GM10266 (cell line): ENCODE measurements around the gene ELOVL6.

Experiments used
- DNase-seq: peaks from one replicate; pipeline ENCODE4 v3.0.0; 2012; ENCODE audit errors: extremely low spot score
- CTCF ChIP-seq: IDR thresholded peaks from 2 replicates; pipeline ENCODE4 v1.5.1; 2012; ENCODE audit warnings: mild to moderate bottlenecking, low read depth; ENCODE audit not compliant: control insufficient read depth, insufficient read depth; ENCODE audit errors: missing control alignments

ELOVL6 gene

DNA sequence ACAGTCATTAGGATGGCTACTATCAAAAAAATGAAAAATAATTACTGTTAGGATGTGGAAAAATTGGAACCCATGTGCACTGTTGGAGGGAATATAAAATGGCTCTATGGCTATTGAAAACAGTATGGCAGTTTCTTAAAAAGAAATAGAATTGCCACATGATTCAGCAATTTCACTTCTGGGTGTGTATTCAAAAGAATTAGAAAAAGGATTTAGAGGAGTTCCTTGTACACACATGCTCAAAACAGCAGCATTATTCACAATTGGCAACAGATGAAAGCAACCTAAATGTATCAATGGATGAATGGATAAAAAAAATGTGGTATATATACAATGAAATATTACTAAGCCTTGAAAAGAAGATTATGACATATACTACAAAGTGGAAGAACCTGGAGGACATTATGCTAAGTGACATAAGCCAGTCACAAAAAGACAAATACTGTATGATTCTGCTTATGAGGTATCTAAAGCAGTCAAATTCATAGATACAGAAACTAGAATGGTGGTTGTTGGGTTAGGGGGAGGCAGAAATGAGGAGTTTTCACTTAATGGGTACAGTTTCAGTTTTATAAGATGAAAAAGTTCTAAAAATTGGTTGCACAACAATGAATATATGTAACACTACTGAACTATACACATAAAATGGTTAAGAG, 123.2 kb downstream of the ELOVL6 start:
- DNase-seq, result no peak
- TF ChIP-seq CTCF, result no peak

GRCh38 chr4:110074570-110074969, 123.8 kb downstream of the ELOVL6 start:
- TF ChIP-seq CTCF, result no peak
- no peak for DNase-seq

DNA sequence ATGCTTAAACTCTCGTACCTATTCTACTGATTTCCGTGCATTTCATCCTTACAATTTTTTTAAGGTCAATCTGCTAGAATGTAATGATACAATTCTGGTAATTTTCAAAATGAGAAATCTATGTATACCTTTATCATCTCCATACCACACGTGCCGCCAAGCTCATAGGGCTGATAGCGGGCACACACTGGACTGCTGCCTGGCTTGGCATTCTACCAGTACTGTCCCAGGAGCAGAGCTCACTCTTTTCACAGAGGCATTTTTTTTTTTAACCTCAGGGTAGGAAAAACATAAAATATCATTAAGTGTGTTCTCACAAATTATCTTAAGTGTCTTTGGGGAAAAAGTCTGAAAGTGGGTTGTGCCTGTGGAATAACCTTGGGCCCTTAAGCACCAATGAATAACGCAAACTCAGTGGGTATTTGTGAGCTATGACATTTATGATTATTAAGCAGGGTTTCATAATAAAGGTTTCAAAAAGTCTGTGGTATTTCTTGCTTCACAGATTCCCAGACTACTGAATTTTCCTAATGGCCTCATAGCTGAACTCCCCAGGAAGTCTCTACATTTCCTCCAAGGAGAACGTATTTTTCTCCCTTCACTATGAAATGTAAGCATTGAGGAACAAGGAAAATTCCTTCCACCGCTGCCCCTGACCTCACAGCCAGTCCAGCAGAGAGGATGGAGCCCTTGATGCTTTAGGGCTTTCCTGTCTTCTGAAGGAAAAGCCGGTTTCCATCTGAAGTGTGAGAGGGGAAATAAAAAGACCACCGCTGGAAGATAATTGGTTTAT, 125.2 kb downstream of the ELOVL6 start:
- TF ChIP-seq CTCF, result no peak
- no peak for DNase-seq

- no peak for DNase-seq
- no peak for TF ChIP-seq CTCF
Measured at GRCh38 chr4:110071466-110071865, 126.9 kb downstream of the ELOVL6 start.

- DNase-seq, result no peak
- TF ChIP-seq CTCF, result no peak
Measured at GRCh38 chr4:110068248-110068647, 130.2 kb downstream of the ELOVL6 start.

GRCh38 chr4:110064934-110065333, 133.5 kb downstream of the ELOVL6 start:
- no peak for TF ChIP-seq CTCF
- DNase-seq, result no peak

DNA sequence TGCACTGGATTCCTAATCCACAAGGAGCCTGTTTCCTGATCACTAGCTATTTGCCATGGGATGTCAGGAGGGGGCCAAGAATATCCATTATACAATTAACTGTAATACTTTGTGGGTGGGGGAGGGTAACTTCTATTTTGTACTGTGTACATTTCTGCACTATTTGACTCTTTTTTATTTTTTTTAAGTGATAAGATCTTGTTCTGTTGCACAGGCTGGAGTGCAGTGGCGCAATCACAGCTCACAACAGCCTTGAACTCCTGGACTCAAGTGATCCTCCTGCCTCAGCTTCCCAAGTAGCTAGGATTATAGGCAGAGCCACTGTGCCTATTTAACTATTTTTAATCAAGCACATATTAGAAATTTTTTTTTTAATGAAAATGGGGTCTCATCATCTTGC, 134.1 kb downstream of the ELOVL6 start:
- DNase-seq, result no peak
- TF ChIP-seq CTCF, result no peak
